CD14-positive monocyte (primary cell): ENCODE results near the gene RITA1. TPM values are rescaled to one million over a fixed set of nuclear protein-coding genes. Genes with fewer than 3 reads are reported as not detected.
A peak's percentile ranks its signal among the peaks of the same experiment; 100 is the strongest.

Experiments used
- DNase-seq, 3 donors: peaks; one replicate each; pipeline ENCODE4 v3.0.0-alpha.2; 2011 to 2022
- H2AFZ ChIP-seq: 2 replicates; pipeline ENCODE4 v1.6.0; 2012; ENCODE audit warnings: mild to moderate bottlenecking, low read depth, low read length, inconsistent platforms; ENCODE audit not compliant: insufficient read depth, poor library complexity, severe bottlenecking
- H3K27ac ChIP-seq, 2 donors: 1 replicate in 1 of 2; 2 replicates in 1 of 2; pipeline ENCODE4 v1.5.1; 2012 to 2013; ENCODE audit warnings: low read length in 2 of 2, control low read depth in 1 of 2, inconsistent platforms in 1 of 2, low read depth in 1 of 2, mild to moderate bottlenecking in 1 of 2
- H3K27me3 ChIP-seq, 2 donors: one replicate each; pipeline versions ENCODE4 v1.6.0 to v1.6.1; 2011 to 2013; ENCODE audit warnings: low read length in 2 of 2; ENCODE audit not compliant: control insufficient read depth in 2 of 2, insufficient read depth in 2 of 2
- H3K36me3 ChIP-seq, 2 donors: replicated peaks in 1 of 2; 1 replicate in 1 of 2; 2 replicates in 1 of 2; pipeline versions ENCODE4 v1.5.1 to v1.6.1; 2012 to 2013; ENCODE audit warnings: low read length in 2 of 2, control low read depth in 1 of 2, inconsistent platforms in 1 of 2, mild to moderate bottlenecking in 1 of 2; ENCODE audit not compliant: insufficient read depth in 2 of 2, control insufficient read depth in 1 of 2
- H3K4me1 ChIP-seq, 2 donors: 1 replicate in 1 of 2; 2 replicates in 1 of 2; pipeline versions ENCODE4 v1.5.1 to v1.6.1; 2012 to 2013; ENCODE audit warnings: low read length in 2 of 2, control low read depth in 1 of 2, inconsistent platforms in 1 of 2, mild to moderate bottlenecking in 1 of 2, moderate library complexity in 1 of 2; ENCODE audit not compliant: insufficient read depth in 2 of 2, control insufficient read depth in 1 of 2
- H3K4me2 ChIP-seq: replicated peaks from 2 replicates; pipeline ENCODE3; 2012; ENCODE audit warnings: low read length, moderate library complexity, mild to moderate bottlenecking; ENCODE audit not compliant: poor library complexity, severe bottlenecking; ENCODE audit errors: extremely low read depth
- H3K4me3 ChIP-seq, 3 experiments: fragments of 200-600 bp in 1 of 3; sonication (generic) in 1 of 3; replicated peaks in 1 of 3; 1 replicate in 2 of 3; 2 replicates in 1 of 3; pipeline ENCODE4 v1.5.1; 2011 to 2013; ENCODE audit warnings: low read length in 3 of 3, mild to moderate bottlenecking in 3 of 3, control low read depth in 2 of 3, low read depth in 2 of 3, inconsistent platforms in 1 of 3, moderate library complexity in 1 of 3
- H3K79me2 ChIP-seq: 2 replicates; pipeline ENCODE4 v1.6.0; 2012; ENCODE audit warnings: mild to moderate bottlenecking, control low read depth, inconsistent platforms, low read length, moderate library complexity; ENCODE audit not compliant: insufficient read depth
- H3K9ac ChIP-seq: 2 replicates; pipeline ENCODE4 v1.6.0; 2017; ENCODE audit warnings: low read length, mild to moderate bottlenecking; ENCODE audit not compliant: insufficient read depth, poor library complexity, severe bottlenecking
- H3K9me3 ChIP-seq, 2 donors: replicated peaks in 1 of 2; 1 replicate in 1 of 2; 2 replicates in 1 of 2; pipeline versions ENCODE4 v1.5.1 to v1.6.1; 2012 to 2013; ENCODE audit warnings: low read length in 2 of 2, control low read depth in 1 of 2; ENCODE audit not compliant: control insufficient read depth in 1 of 2, insufficient read depth in 1 of 2
- H4K20me1 ChIP-seq: 2 replicates; pipeline ENCODE4 v1.6.0; 2012; ENCODE audit warnings: mild to moderate bottlenecking, low read length, control low read depth, moderate library complexity; ENCODE audit not compliant: insufficient read depth
- H3K27ac Mint-ChIP-seq, 7 donors: one replicate each; pipeline ENCODE4 v1.8.0; 2020; ENCODE audit warnings: mild to moderate bottlenecking in 7 of 7, mixed read lengths in 7 of 7, moderate library complexity in 6 of 7, inconsistent platforms in 2 of 7
- H3K27me3 Mint-ChIP-seq, 3 donors: one replicate each; pipeline ENCODE4 v1.8.0; 2021 to 2022; ENCODE audit warnings: low read depth in 3 of 3, mild to moderate bottlenecking in 3 of 3, mixed read lengths in 3 of 3, moderate library complexity in 3 of 3, inconsistent platforms in 1 of 3
- H3K36me3 Mint-ChIP-seq, 2 donors: one replicate each; pipeline ENCODE4 v1.8.0; 2020; ENCODE audit warnings: mixed read lengths in 2 of 2, inconsistent platforms in 1 of 2, mild to moderate bottlenecking in 1 of 2
- H3K4me1 Mint-ChIP-seq: one replicate; pipeline ENCODE4 v1.8.0; 2020; ENCODE audit warnings: mild to moderate bottlenecking, mixed read lengths
- H3K4me3 Mint-ChIP-seq, 2 donors: one replicate each; pipeline ENCODE4 v1.8.0; 2020; ENCODE audit warnings: mild to moderate bottlenecking in 2 of 2, mixed read lengths in 2 of 2, moderate library complexity in 1 of 2
- H3K9me3 Mint-ChIP-seq, 7 donors: one replicate each; pipeline ENCODE4 v1.8.0; 2020 to 2022; ENCODE audit warnings: mixed read lengths in 7 of 7, mild to moderate bottlenecking in 6 of 7, moderate library complexity in 6 of 7, inconsistent platforms in 2 of 7
- WGBS: methylation state at CpG from one replicate; pipeline ENCODE4 v1.1.5; 2013; ENCODE audit warnings: missing lambda C conversion rate; ENCODE audit not compliant: insufficient coverage; 5-methylcytosine and 5-hydroxymethylcytosine counted together
- intact Hi-C, 2 donors: fragments of 100-400 bp; cut with micrococcal nuclease; formaldehyde crosslinking; loops; one replicate each; pipeline versions ENCODE4 v1.15.0 to v1.15.1; 2023
- polyA plus RNA-seq, 3 donors: library from polyadenylated mRNA; depleted of rRNA in 1 of 3; unstranded in 2 of 3; stranded (reverse) in 1 of 3; fragments of 300-500 nt in 2 of 3; fragments of >200 nt in 1 of 3; fragmentation: Illumina TruSeq in 2 of 3; gene quantifications; 1 replicate in 2 of 3; 2 replicates in 1 of 3; pipeline ENCODE4 v1.2.3, GENCODE V29; 2012 to 2021
- TF ChIP-seq, protein P1 (sequence below): fragments of 200-600 bp; IDR thresholded peaks from one replicate; pipeline ENCODE4 v1.8.0; 2022; ENCODE audit warnings: antibody characterized with exemption, mild to moderate bottlenecking

RITA1 gene
- polyA plus RNA-seq, 3 donors: 4.9 to 17.6 (median 16.4) TPM

DNA sequence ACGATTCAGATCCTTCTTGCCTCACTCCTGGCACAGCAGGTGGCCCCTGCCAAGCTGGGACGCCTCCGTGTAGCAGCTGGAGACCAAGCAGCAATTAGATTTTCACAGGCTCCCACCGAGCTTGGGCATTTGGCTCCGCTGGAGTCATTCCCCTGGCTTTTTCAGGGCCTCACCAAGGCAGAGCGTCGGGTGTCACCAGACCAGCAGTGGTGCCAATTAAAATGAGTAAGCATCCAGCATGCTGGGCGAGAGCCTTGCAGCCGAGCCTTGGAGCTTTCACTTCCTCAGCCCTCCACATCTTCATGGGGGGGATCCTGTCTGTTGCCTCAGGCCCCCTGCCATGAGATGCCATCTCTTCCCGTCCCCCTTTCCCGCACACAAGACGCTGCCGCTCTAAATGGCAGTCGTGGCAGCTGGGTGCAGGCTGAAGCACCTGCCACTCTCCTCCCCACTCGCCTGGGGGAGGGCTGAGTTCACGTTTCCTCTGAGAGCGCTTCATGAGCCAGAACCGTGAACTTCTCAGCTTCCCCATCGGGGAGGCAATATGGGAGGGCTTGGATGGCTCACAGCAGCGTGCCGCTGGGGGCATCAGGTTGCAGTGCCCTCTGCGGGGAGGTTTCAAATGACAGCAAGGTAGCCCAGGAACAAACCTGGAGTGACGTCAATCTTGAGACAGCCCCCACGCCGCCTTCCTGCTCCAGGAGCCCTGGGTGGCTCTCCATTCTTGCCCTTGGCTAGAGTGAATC, 47.5 kb downstream of the RITA1 start:
- Histone ChIP-seq H3K9ac (peak overlapping the region; percentile 71), H3K9me3 (no peaks in the 10 kb centered on the region), H3K79me2 (peaks cover 65% of the 10 kb centered on the region), H4K20me1 (peaks cover 10% of the 10 kb centered on the region), H3K27ac (peak overlapping the region; percentile 94 to 99), H3K27me3 (no peaks in the 10 kb centered on the region), H2AFZ (peak overlapping the region; percentile 77), H3K4me2 (peak overlapping the region; percentile 64), H3K4me1 (peaks cover 94 to 98% of the 10 kb centered on the region in 2 donors), H3K4me3 (peak overlapping the region in 2 of 3 experiments; percentile 16 to 56), H3K36me3 (peaks cover 31 to 56% of the 10 kb centered on the region in 2 donors)
- intact Hi-C loops: loop anchor here (1.0 to 2.0 kb wide), 2 partner anchors 10 to 18 kb away; no protein-coding TSS in a partner anchor
- H3K27ac Mint-ChIP-seq: peak overlapping the region; percentile 98 to 100 (median 99)
- no peaks in the 10 kb centered on the region for H3K9me3 Mint-ChIP-seq
- 4% methylated on average over 22 of the region's 25 CpGs for WGBS
- H3K27me3 Mint-ChIP-seq: no peaks in the 10 kb centered on the region
- peaks cover 95% of the 10 kb centered on the region for H3K4me1 Mint-ChIP-seq
- DNase-seq: peak; percentile 91 to 95 (median 92)
- peaks cover 54 to 76% of the 10 kb centered on the region in 2 donors for H3K36me3 Mint-ChIP-seq
- peak overlapping the region; percentile 76 to 92 for H3K4me3 Mint-ChIP-seq
- TF ChIP-seq, protein P1, sequence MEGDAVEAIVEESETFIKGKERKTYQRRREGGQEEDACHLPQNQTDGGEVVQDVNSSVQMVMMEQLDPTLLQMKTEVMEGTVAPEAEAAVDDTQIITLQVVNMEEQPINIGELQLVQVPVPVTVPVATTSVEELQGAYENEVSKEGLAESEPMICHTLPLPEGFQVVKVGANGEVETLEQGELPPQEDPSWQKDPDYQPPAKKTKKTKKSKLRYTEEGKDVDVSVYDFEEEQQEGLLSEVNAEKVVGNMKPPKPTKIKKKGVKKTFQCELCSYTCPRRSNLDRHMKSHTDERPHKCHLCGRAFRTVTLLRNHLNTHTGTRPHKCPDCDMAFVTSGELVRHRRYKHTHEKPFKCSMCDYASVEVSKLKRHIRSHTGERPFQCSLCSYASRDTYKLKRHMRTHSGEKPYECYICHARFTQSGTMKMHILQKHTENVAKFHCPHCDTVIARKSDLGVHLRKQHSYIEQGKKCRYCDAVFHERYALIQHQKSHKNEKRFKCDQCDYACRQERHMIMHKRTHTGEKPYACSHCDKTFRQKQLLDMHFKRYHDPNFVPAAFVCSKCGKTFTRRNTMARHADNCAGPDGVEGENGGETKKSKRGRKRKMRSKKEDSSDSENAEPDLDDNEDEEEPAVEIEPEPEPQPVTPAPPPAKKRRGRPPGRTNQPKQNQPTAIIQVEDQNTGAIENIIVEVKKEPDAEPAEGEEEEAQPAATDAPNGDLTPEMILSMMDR: peak; percentile 65

DNA sequence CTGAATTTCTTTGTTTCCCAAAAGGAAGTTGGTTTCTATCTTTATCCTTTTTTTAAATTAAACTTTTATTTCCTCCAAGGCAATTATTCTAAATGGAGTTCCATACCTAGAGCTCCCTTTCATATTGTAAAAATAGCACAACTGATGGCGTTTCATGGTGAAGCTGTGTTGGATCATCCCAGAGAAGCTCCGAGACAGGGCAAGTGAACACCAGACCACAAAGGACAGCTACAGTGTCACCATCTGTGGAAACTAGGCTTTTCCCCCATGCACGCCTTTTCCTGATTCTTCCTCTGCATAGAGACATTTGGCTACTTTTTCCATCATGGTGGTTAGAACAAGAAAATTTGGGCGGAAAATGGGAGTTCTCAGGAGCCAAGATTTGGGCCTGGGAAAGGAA, 48.4 kb downstream of the RITA1 start:
- H3K4me1 ChIP-seq: peaks cover 89 to 98% of the 10 kb centered on the region in 2 donors
- Mint-ChIP-seq H3K4me3 (no peak overlapping the region), H3K36me3 (peaks cover 52 to 74% of the 10 kb centered on the region in 2 donors), H3K27me3 (no peaks in the 10 kb centered on the region), H3K27ac (peak overlapping the region; percentile 6 to 100 (median 98)), H3K4me1 (peaks cover 91% of the 10 kb centered on the region), H3K9me3 (no peaks in the 10 kb centered on the region)
- no peaks in the 10 kb centered on the region for H3K9me3 ChIP-seq
- H3K36me3 ChIP-seq: peaks cover 26 to 53% of the 10 kb centered on the region in 2 donors
- intact Hi-C loops: loop anchor here in 1 of 2 donors (2.0 kb wide), 1 partner anchor 19 kb away; no protein-coding TSS in a partner anchor
- peak overlapping the region; percentile 64 for H3K4me2 ChIP-seq
- TF ChIP-seq, protein P1: no peak
- 60% methylated on average over 1 of the region's 4 CpGs for WGBS
- H4K20me1 ChIP-seq: peaks cover 10% of the 10 kb centered on the region
- H3K27ac ChIP-seq: peak overlapping the region; percentile 94 to 99
- peak overlapping the region; percentile 71 for H3K9ac ChIP-seq
- peaks cover 69% of the 10 kb centered on the region for H3K79me2 ChIP-seq
- H3K27me3 ChIP-seq: no peaks in the 10 kb centered on the region
- H3K4me3 ChIP-seq: peak overlapping the region in 1 of 3 experiments; percentile 56
- no peak overlapping the region for H2AFZ ChIP-seq
- no peak for DNase-seq
